PC-9 (cell line): ENCODE results near the gene ARIH2. TPM values are rescaled to one million over a fixed set of nuclear protein-coding genes. Genes with fewer than 3 reads are reported as not detected.

Source experiments
- BruUV-seq: library from RNA; stranded (reverse); fragments of 400-500 nt; replicated peaks from 2 replicates; lab custom pipeline; 2021; lab: Mats Ljungman, UMichigan
- CTCF ChIA-PET: fragments of 300-600 bp; sonication (Branson Sonifier 250); formaldehyde crosslinking; loops from one replicate; lab custom pipeline; 2022; ENCODE audit warnings: antibody characterized with exemption; lab: Charles Lee
- POLR2A ChIA-PET: fragments of 300-600 bp; sonication (Branson Sonifier 250); formaldehyde crosslinking; loops from one replicate; lab custom pipeline; 2022; ENCODE audit warnings: antibody characterized with exemption; ENCODE audit not compliant: unreplicated experiment; lab: Charles Lee
- DNase-seq, 2 experiments: peaks; one replicate each; pipeline versions ENCODE4 v3.0.0 to v3.0.0-alpha.2; 2015 to 2022; ENCODE audit warnings: mixed read lengths in 1 of 2
- H2AFZ ChIP-seq: fragments of 200-600 bp; sonication (generic); 2 replicates; pipeline ENCODE4 v1.8.1; 2017; ENCODE audit warnings: antibody characterized with exemption
- H3F3A ChIP-seq: fragments of 200-600 bp; sonication (generic); 2 replicates; pipeline ENCODE4 v1.8.1; 2017; ENCODE audit warnings: antibody characterized with exemption, mild to moderate bottlenecking, low read depth; ENCODE audit not compliant: insufficient read depth
- H3K27ac ChIP-seq: fragments of 200-600 bp; sonication (generic); 2 replicates; pipeline ENCODE4 v1.6.1; 2016; ENCODE audit warnings: mixed run types
- H3K27me3 ChIP-seq: fragments of 200-600 bp; sonication (generic); 2 replicates; pipeline ENCODE4 v1.6.1; 2016; ENCODE audit warnings: low read depth, mixed run types; ENCODE audit not compliant: insufficient read depth
- H3K36me3 ChIP-seq: fragments of 200-600 bp; sonication (generic); 2 replicates; pipeline ENCODE4 v1.6.1; 2016; ENCODE audit warnings: low read depth, mixed run types
- H3K4me1 ChIP-seq: fragments of 200-600 bp; sonication (generic); replicated peaks from 2 replicates; pipeline ENCODE4 v1.6.1; 2016; ENCODE audit warnings: mixed run types; ENCODE audit not compliant: insufficient read depth
- H3K4me2 ChIP-seq: fragments of 200-600 bp; sonication (generic); 2 replicates; pipeline ENCODE4 v1.6.1; 2017; ENCODE audit warnings: mixed run types
- H3K4me3 ChIP-seq: fragments of 200-600 bp; sonication (generic); 2 replicates; pipeline ENCODE4 v1.6.1; 2016; ENCODE audit warnings: mixed run types
- H3K79me2 ChIP-seq: fragments of 200-600 bp; sonication (generic); 2 replicates; pipeline ENCODE4 v1.6.1; 2017; ENCODE audit warnings: low read depth, mixed run types
- H3K9me2 ChIP-seq: fragments of 200-600 bp; sonication (generic); 2 replicates; pipeline ENCODE4 v1.8.1; 2017; ENCODE audit warnings: mild to moderate bottlenecking; ENCODE audit not compliant: insufficient read depth
- H3K9me3 ChIP-seq: fragments of 200-600 bp; sonication (generic); 2 replicates; pipeline ENCODE4 v1.8.1; 2016; ENCODE audit warnings: low read depth; ENCODE audit not compliant: insufficient read depth
- H4K20me1 ChIP-seq: fragments of 200-600 bp; sonication (generic); 2 replicates; pipeline ENCODE4 v1.8.1; 2017; ENCODE audit not compliant: insufficient read depth
- EZH2 ChIP-seq: fragments of 200-600 bp; sonication (generic); IDR thresholded peaks from 2 replicates; pipeline ENCODE4 v1.8.0; 2017; ENCODE audit warnings: antibody characterized with exemption, low read depth
- intact Hi-C: fragments of 100-400 bp; cut with micrococcal nuclease; formaldehyde crosslinking; loops from one replicate; pipeline ENCODE4 v1.10.0; 2022; ENCODE audit not compliant: unreplicated experiment
- total RNA-seq: library from RNA; stranded (reverse); gene quantifications from 2 replicates; pipeline ENCODE4 v1.2.3, GENCODE V29; 2021
- TF ChIP-seq, protein P1 (sequence below): fragments of 200-600 bp; sonication (generic); conservative IDR thresholded peaks from 2 replicates; pipeline ENCODE4 v1.6.1; 2017; ENCODE audit warnings: mixed run types, antibody characterized with exemption, mild to moderate bottlenecking, moderate library complexity

ARIH2 gene
- total RNA-seq, 1 experiment from 2014 or later, result 86.1 TPM

DNA sequence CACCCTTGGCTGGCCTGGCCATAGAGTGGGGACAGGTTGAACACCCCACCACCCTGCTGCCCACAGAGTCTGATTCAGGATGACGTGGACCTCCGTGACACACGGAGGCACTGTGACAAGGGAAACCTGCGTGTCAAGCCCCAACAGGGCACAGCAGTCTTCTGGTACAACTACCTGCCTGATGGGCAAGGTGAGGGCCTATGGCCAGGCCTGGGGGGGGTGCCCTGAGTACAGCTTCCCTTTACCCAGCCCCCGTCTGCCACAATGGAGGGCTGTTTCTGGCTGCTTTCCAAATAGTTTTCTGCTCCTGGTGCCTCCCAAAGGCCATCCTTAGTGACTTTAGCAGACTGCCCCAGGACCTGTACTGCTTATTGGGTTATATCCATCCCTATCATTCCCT, 87.4 kb downstream of the ARIH2 start:
- peaks cover 27% of the 10 kb centered on the region for H3K79me2 ChIP-seq
- ChIA-PET POLR2A (no interaction called here), CTCF (no interaction called here)
- peaks cover 20% of the 10 kb centered on the region for H4K20me1 ChIP-seq
- DNase-seq, result no peak
- no peak for TF ChIP-seq EZH2
- TF ChIP-seq, protein P1, sequence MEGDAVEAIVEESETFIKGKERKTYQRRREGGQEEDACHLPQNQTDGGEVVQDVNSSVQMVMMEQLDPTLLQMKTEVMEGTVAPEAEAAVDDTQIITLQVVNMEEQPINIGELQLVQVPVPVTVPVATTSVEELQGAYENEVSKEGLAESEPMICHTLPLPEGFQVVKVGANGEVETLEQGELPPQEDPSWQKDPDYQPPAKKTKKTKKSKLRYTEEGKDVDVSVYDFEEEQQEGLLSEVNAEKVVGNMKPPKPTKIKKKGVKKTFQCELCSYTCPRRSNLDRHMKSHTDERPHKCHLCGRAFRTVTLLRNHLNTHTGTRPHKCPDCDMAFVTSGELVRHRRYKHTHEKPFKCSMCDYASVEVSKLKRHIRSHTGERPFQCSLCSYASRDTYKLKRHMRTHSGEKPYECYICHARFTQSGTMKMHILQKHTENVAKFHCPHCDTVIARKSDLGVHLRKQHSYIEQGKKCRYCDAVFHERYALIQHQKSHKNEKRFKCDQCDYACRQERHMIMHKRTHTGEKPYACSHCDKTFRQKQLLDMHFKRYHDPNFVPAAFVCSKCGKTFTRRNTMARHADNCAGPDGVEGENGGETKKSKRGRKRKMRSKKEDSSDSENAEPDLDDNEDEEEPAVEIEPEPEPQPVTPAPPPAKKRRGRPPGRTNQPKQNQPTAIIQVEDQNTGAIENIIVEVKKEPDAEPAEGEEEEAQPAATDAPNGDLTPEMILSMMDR, result no peak
- no peak overlapping the region for H2AFZ ChIP-seq
- intact Hi-C loops, result loop anchor here (10.0 kb wide), 1 partner anchor 561 kb away; the partner anchor contains the start of genes ATRIP, CCDC51 and TMA7
- peaks cover 9% of the 10 kb centered on the region; the same call in 1 of the 2 replicates for H3K4me1 ChIP-seq
- peak overlapping the region; percentile 84 for H3K4me2 ChIP-seq
- BruUV-seq, result no TSS peak
- no peaks in the 10 kb centered on the region for H3K9me3 ChIP-seq
- no peaks in the 10 kb centered on the region for H3K9me2 ChIP-seq
- H3K27ac ChIP-seq, result no peak overlapping the region
- H3F3A ChIP-seq, result peaks cover 5% of the 10 kb centered on the region; the same call in 1 of the 2 replicates
- no peaks in the 10 kb centered on the region for H3K36me3 ChIP-seq
- no peaks in the 10 kb centered on the region for H3K27me3 ChIP-seq
- peak overlapping the region; percentile 81; the same call in 1 of the 2 replicates for H3K4me3 ChIP-seq

DNA sequence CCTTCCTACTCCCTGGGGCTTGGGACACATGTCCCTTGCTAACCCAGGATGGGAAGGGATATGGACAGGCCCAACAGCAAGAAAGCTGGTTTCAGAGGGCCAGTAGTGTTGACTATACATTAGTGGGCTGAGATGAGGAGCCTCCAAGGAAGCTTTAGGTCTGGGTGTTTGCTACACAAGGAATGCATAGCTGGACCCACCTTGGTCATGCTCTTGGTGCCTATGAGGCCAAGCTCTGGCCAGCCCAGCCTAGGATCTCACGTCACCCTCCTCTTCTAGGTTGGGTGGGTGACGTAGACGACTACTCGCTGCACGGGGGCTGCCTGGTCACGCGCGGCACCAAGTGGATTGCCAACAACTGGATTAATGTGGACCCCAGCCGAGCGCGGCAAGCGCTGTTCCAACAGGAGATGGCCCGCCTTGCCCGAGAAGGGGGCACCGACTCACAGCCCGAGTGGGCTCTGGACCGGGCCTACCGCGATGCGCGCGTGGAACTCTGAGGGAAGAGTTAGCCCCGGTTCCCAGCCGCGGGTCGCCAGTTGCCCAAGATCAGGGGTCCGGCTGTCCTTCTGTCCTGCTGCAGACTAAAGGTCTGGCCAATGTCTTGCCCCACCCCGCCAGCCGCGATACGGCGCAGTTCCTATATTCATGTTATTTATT, 87.9 kb downstream of the ARIH2 start:
- H2AFZ ChIP-seq, result peak overlapping the region; percentile 79
- no peak for TF ChIP-seq EZH2
- TF ChIP-seq, protein P1, result no peak
- no peaks in the 10 kb centered on the region for H3K9me2 ChIP-seq
- ChIA-PET CTCF (interaction anchor here (0.5 to 1.4 kb wide), 3 partner anchors 18 to 264 kb away, joined by 3 to 17 read pairs (median 6); partner anchors contain the start of gene P4HTM), POLR2A (interaction anchor here (0.6 to 1.6 kb wide), 10 partner anchors 11 to 560 kb away, joined by 3 to 22 read pairs (median 8); partner anchors contain the start of genes ATRIP, IMPDH2, IP6K2 and NDUFAF3)
- peak overlapping the region; percentile 81 for H3K4me3 ChIP-seq
- H3K27me3 ChIP-seq, result no peaks in the 10 kb centered on the region
- H4K20me1 ChIP-seq, result peaks cover 26% of the 10 kb centered on the region
- TSS peak; percentile 79 for BruUV-seq
- DNase-seq, result no peak
- no peaks in the 10 kb centered on the region for H3K36me3 ChIP-seq
- peaks cover 5% of the 10 kb centered on the region; the same call in 1 of the 2 replicates for H3F3A ChIP-seq
- H3K9me3 ChIP-seq, result no peaks in the 10 kb centered on the region
- intact Hi-C loops, result loop anchor here (1.0 to 10.0 kb wide), 2 partner anchors 88 to 562 kb away; partner anchors contain the start of genes ATRIP, CCDC51, QRICH1 and TMA7
- H3K27ac ChIP-seq, result peak overlapping the region; percentile 24
- peak overlapping the region; percentile 84 for H3K4me2 ChIP-seq
- peaks cover 27% of the 10 kb centered on the region for H3K79me2 ChIP-seq
- H3K4me1 ChIP-seq, result peaks cover 9% of the 10 kb centered on the region; the same call in 1 of the 2 replicates

GRCh38 chr3:49007068-49007770, 88.6 kb downstream of the ARIH2 start, which contains the start of gene WDR6:
TSS of gene WDR6 (plus strand) at chr3:49007391. CDS start at chr3:49007432, 41 bp downstream.
- Histone ChIP-seq H3K9me3 (no peaks in the 10 kb centered on the region), H3K27ac (peak within 1 kb of the TSS; percentile 87), H3K9me2 (no peaks in the 10 kb centered on the region), H3K36me3 (no peaks in the 10 kb centered on the region), H3K4me1 (peaks cover 9% of the 10 kb centered on the region; the same call in 1 of the 2 replicates), H4K20me1 (peaks cover 26% of the 10 kb centered on the region), H3K79me2 (peaks cover 27% of the 10 kb centered on the region), H2AFZ (peak within 1 kb of the TSS; percentile 79), H3F3A (peaks cover 5% of the 10 kb centered on the region; the same call in 1 of the 2 replicates), H3K27me3 (no peaks in the 10 kb centered on the region), H3K4me3 (peak within 1 kb of the TSS; percentile 81), H3K4me2 (peak within 1 kb of the TSS; percentile 84)
- ChIA-PET CTCF (interaction anchor here (0.5 to 1.4 kb wide), 4 partner anchors 19 to 265 kb away, joined by 3 to 17 read pairs (median 5); partner anchors contain the start of genes P4HTM and QRICH1), POLR2A (interaction anchor here (0.5 to 1.6 kb wide), 13 partner anchors 9 to 561 kb away, joined by 3 to 22 read pairs (median 6); partner anchors contain the start of genes ATRIP, IMPDH2, IP6K2 and NDUFAF3)
- peak; percentile 90 to 97 for DNase-seq
- BruUV-seq, result no TSS peak
- TF ChIP-seq EZH2, result no peak
- TF ChIP-seq, protein P1, result peak; percentile 60
- intact Hi-C loops, result loop anchor here (1.0 to 10.0 kb wide), 2 partner anchors 87 to 562 kb away; partner anchors contain the start of genes ATRIP, CCDC51, QRICH1 and TMA7
